ENCODE results near the gene MAB21L4. TPM values are rescaled to one million over a fixed set of nuclear protein-coding genes. Genes with fewer than 3 reads are reported as not detected.

The MAB21L4 gene
- total RNA-seq, 2 experiments from 2014 or later, result not detected

DNA sequence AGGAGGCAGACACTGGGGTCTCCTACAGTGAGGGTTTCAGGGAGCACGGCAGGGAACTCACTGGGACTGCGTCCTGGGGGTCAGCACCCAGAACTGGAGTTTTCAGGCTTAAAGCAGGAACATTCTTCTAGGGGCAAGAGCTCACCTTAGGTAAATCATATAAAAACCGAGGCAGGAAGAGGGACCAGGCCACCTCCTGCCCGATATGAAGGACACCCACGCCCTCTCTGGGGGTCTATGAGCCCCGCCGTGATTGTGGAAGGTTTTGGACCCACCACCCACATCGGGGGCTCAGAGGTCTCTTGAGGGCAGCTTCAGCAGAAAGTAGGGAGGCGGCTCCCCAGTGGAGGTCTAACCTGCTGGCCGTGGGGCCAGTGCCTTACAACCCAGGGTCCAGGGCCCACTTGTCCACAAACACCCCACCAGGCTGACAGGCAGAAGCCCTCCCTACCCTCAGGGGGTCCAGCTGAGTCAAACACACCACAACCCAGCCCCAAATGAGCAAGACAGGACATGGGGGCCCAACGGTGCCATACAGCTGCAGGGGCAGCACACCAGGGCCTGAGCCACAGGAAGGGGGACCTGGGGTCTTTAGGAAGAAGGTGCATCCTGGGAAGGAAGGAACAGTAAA, 35.5 kb upstream of the MAB21L4 start:
- no peaks in the 10 kb centered on the region for H3K4me1 ChIP-seq (ENCODE audit: insufficient read depth, low read length, poor library complexity, severe bottlenecking)
- TF ChIP-seq EZH2phosphoT487 (IDR thresholded peaks at IDR 0.05; ENCODE audit: borderline replicate concordance, low read depth, low read length), result no peak
- TF ChIP-seq, protein P1, sequence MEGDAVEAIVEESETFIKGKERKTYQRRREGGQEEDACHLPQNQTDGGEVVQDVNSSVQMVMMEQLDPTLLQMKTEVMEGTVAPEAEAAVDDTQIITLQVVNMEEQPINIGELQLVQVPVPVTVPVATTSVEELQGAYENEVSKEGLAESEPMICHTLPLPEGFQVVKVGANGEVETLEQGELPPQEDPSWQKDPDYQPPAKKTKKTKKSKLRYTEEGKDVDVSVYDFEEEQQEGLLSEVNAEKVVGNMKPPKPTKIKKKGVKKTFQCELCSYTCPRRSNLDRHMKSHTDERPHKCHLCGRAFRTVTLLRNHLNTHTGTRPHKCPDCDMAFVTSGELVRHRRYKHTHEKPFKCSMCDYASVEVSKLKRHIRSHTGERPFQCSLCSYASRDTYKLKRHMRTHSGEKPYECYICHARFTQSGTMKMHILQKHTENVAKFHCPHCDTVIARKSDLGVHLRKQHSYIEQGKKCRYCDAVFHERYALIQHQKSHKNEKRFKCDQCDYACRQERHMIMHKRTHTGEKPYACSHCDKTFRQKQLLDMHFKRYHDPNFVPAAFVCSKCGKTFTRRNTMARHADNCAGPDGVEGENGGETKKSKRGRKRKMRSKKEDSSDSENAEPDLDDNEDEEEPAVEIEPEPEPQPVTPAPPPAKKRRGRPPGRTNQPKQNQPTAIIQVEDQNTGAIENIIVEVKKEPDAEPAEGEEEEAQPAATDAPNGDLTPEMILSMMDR (conservative IDR thresholded peaks at IDR 0.05; ENCODE audit: low read length), result no peak
- CTCF ChIA-PET (ENCODE audit: unreplicated experiment), result no interaction called here
- intact Hi-C loops (cut with micrococcal nuclease; ENCODE audit: unreplicated experiment), result no loop called here
- H2AFZ ChIP-seq (ENCODE audit: low read length), result no peak overlapping the region
- no peaks in the 10 kb centered on the region for H3K36me3 ChIP-seq (ENCODE audit: insufficient read depth, low read length)
- no peaks in the 10 kb centered on the region for H3K79me2 ChIP-seq (ENCODE audit: insufficient read depth, low read depth, low read length)
- no TSS peak for BruUV-seq (replicated peaks)
- H4K20me1 ChIP-seq (ENCODE audit: insufficient read depth, low read length), result no peaks in the 10 kb centered on the region
- POLR2A ChIA-PET, result no interaction called here
- H3K9me3 ChIP-seq (ENCODE audit: low read length), result no peaks in the 10 kb centered on the region
- no peak overlapping the region for H3K4me3 ChIP-seq (ENCODE audit: low read depth, low read length, poor library complexity, severe bottlenecking)
- DNase-seq (ENCODE audit: low spot score), result no peak
- no peak overlapping the region for H3K4me2 ChIP-seq (ENCODE audit: low read length)
- no peaks in the 10 kb centered on the region for H3K9me2 ChIP-seq (ENCODE audit: insufficient read depth, low read length)
- no peak overlapping the region for H3K27ac ChIP-seq (ENCODE audit: low read depth, low read length, poor library complexity, severe bottlenecking)

- H3K4me1 ChIP-seq (ENCODE audit: insufficient read depth, low read length, poor library complexity, severe bottlenecking), result no peaks in the 10 kb centered on the region
- no peak overlapping the region for H2AFZ ChIP-seq (ENCODE audit: low read length)
- H3K4me2 ChIP-seq (ENCODE audit: low read length), result no peak overlapping the region
- H3K27ac ChIP-seq (ENCODE audit: low read depth, low read length, poor library complexity, severe bottlenecking), result no peak overlapping the region
- intact Hi-C loops (cut with micrococcal nuclease; ENCODE audit: unreplicated experiment), result no loop called here
- H3K4me3 ChIP-seq (ENCODE audit: low read depth, low read length, poor library complexity, severe bottlenecking), result no peak overlapping the region
- TF ChIP-seq, protein P1 (conservative IDR thresholded peaks at IDR 0.05; ENCODE audit: low read length), result no peak
- TF ChIP-seq EZH2phosphoT487 (IDR thresholded peaks at IDR 0.05; ENCODE audit: borderline replicate concordance, low read depth, low read length), result no peak
- no peaks in the 10 kb centered on the region for H3K36me3 ChIP-seq (ENCODE audit: insufficient read depth, low read length)
- no peaks in the 10 kb centered on the region for H4K20me1 ChIP-seq (ENCODE audit: insufficient read depth, low read length)
- H3K79me2 ChIP-seq (ENCODE audit: insufficient read depth, low read depth, low read length), result no peaks in the 10 kb centered on the region
- no peaks in the 10 kb centered on the region for H3K9me3 ChIP-seq (ENCODE audit: low read length)
- BruUV-seq (replicated peaks), result no TSS peak
- POLR2A ChIA-PET, result no interaction called here
- no peak for DNase-seq (ENCODE audit: low spot score)
- CTCF ChIA-PET (ENCODE audit: unreplicated experiment), result no interaction called here
- H3K9me2 ChIP-seq (ENCODE audit: insufficient read depth, low read length), result no peaks in the 10 kb centered on the region
These were observed 34.8 kb upstream of the MAB21L4 start for GRCh38 chr2:240930631-240931318.

DNA sequence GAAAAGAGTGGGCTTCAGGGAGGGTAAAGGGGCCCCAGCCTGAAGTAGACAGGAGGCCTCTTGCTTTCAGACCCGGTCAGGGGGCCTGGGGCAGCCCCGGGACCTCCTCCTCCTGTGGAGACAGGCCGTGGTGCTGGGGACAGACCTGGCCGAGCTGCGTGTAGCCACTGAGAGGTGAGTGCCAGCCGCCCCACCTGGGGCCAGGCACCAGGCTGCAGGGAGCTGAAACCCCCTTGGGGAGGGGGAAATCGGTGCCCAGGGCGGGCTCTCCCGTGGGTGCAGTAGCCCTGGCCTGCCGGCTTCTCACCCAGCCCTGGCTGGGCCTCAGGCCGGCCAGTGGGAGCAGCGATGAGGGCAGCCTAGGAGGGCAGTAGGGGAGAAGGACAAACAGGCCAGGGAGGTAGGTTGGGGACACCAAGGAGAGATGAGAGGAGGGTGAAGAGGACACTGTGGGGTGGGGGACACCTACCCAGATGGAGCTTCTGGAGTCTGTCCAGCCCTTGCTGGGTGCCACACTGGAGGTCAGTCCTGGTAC, 34.2 kb upstream of the MAB21L4 start:
- TF ChIP-seq, protein P1 (conservative IDR thresholded peaks at IDR 0.05; ENCODE audit: low read length), result no peak
- no peak for TF ChIP-seq EZH2phosphoT487 (IDR thresholded peaks at IDR 0.05; ENCODE audit: borderline replicate concordance, low read depth, low read length)
- no peak overlapping the region for H3K27ac ChIP-seq (ENCODE audit: low read depth, low read length, poor library complexity, severe bottlenecking)
- no peaks in the 10 kb centered on the region for H4K20me1 ChIP-seq (ENCODE audit: insufficient read depth, low read length)
- ChIA-PET CTCF (ENCODE audit: unreplicated experiment) (no interaction called here), POLR2A (no interaction called here)
- no peak overlapping the region for H3K4me3 ChIP-seq (ENCODE audit: low read depth, low read length, poor library complexity, severe bottlenecking)
- no peaks in the 10 kb centered on the region for H3K9me2 ChIP-seq (ENCODE audit: insufficient read depth, low read length)
- no peaks in the 10 kb centered on the region for H3K79me2 ChIP-seq (ENCODE audit: insufficient read depth, low read depth, low read length)
- H3K4me2 ChIP-seq (ENCODE audit: low read length), result no peak overlapping the region
- H2AFZ ChIP-seq (ENCODE audit: low read length), result no peak overlapping the region
- intact Hi-C loops (cut with micrococcal nuclease; ENCODE audit: unreplicated experiment), result no loop called here
- no peaks in the 10 kb centered on the region for H3K4me1 ChIP-seq (ENCODE audit: insufficient read depth, low read length, poor library complexity, severe bottlenecking)
- no peaks in the 10 kb centered on the region for H3K9me3 ChIP-seq (ENCODE audit: low read length)
- no peaks in the 10 kb centered on the region for H3K36me3 ChIP-seq (ENCODE audit: insufficient read depth, low read length)
- no TSS peak for BruUV-seq (replicated peaks)
- DNase-seq (ENCODE audit: low spot score), result no peak

All from OCI-LY7 (cell line).